Liver (tissue), 3 donors: ENCODE results near the gene PC.

Experiments used
- CTCF ChIP-seq: fragments of 150-350 bp; IDR thresholded peaks from 2 replicates; pipeline ENCODE4 v1.5.1; 2017; ENCODE audit warnings: improper control_type of control experiment, low read depth, low read length; ENCODE audit not compliant: missing input control
- RXRA ChIP-seq, 2 donors: IDR thresholded peaks; 2 replicates each; pipeline ENCODE4 v1.6.1; 2017 to 2018; ENCODE audit warnings: antibody characterized with exemption in 2 of 2, mild to moderate bottlenecking in 1 of 2
- TAF1 ChIP-seq: conservative IDR thresholded peaks from 2 replicates; pipeline ENCODE4 v1.6.1; 2016; ENCODE audit warnings: antibody characterized with exemption, mild to moderate bottlenecking
- donor health status: healthy.
- donor health status: healthy.

GRCh38 chr11:66851698-66852465 lies 106.3 kb downstream of the PC start:
- TF ChIP-seq RXRA (IDR thresholded peaks at IDR 0.05): no peak
- TF ChIP-seq TAF1: no peak
- no peak for TF ChIP-seq CTCF
